HG02798 (cell line): ENCODE data around the gene APOBEC4.
"Not testable (repeated sequence)": the region's sequence is repeated elsewhere in the genome, so short reads cannot be mapped to it uniquely, and the experiment has no call there.

Experiments
- ATAC-seq: cut with Tn5 transposase; IDR thresholded peaks from one replicate; pipeline ENCODE4 v1.9.1; 2021; ENCODE audit warnings: mild to moderate bottlenecking; ENCODE audit not compliant: unreplicated experiment, poor library complexity

APOBEC4 gene, protein sequence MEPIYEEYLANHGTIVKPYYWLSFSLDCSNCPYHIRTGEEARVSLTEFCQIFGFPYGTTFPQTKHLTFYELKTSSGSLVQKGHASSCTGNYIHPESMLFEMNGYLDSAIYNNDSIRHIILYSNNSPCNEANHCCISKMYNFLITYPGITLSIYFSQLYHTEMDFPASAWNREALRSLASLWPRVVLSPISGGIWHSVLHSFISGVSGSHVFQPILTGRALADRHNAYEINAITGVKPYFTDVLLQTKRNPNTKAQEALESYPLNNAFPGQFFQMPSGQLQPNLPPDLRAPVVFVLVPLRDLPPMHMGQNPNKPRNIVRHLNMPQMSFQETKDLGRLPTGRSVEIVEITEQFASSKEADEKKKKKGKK

DNA sequence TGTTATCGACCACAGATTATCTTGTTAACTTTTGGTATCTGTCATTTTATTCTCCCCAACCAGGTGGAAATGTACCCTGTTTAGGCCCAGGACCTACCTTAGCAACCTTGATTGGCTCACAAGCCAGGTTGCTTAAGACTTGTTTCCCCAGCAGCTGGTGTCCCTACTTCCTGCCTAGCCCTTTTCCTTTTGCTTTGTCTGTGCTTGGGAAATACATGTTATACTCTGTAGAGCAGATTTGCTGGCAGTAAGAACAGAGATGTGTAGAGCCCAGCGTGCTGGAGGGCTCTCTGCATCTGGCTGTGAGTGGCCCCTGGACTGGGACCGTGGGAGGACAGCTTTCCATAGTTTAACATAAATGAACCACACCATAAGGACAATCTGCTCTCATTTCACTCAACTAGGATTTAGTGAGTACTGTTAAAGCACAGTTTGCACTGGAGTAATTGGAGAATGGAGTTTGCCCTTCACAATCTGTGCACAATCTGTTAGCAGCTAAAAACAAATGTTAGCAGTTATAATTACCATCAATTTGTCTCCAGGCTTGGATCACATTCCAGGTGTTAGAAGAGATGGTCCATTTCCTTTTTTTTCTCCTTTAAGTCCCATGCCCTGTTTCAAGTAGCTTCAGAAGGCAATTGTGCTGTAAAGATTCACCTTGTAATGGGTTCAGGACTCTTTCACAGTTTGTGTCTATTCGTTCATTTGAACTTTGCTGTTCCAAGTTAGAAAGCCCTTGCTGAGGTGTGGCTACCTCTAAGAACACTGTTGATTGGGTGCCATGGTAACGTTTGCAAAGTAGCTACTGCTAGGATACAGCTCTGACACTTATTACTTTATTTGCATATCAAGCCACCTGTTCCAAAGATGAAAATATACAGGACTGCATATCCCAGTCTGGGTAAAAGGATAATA lies at the start of gene APOBEC4:
TSS of gene APOBEC4 (minus strand) at position 770 of the 915 bp plus-strand sequence. CDS start 4,535 bp downstream, outside the sequence.
- peak; percentile 29 for ATAC-seq

DNA sequence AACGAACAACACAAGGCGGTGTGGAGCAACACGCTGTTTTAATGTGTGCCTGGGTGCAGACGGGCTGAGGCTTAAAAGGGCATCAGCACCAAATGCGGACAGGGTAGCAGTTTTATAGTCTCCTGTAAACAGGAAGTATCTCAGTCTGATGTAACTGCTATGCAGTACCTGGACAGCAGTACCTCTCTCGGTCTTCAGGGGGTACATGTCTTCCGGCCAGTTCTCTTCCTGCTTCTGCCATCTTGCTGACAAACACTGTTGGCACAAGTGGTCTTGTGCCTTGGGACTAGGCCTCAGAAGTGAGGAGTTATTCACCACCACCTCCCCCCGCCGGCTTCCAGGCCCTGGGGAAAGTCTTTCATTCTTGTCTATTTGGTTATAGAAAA lies 49.7 kb upstream of the APOBEC4 start:
- no peak for ATAC-seq

DNA sequence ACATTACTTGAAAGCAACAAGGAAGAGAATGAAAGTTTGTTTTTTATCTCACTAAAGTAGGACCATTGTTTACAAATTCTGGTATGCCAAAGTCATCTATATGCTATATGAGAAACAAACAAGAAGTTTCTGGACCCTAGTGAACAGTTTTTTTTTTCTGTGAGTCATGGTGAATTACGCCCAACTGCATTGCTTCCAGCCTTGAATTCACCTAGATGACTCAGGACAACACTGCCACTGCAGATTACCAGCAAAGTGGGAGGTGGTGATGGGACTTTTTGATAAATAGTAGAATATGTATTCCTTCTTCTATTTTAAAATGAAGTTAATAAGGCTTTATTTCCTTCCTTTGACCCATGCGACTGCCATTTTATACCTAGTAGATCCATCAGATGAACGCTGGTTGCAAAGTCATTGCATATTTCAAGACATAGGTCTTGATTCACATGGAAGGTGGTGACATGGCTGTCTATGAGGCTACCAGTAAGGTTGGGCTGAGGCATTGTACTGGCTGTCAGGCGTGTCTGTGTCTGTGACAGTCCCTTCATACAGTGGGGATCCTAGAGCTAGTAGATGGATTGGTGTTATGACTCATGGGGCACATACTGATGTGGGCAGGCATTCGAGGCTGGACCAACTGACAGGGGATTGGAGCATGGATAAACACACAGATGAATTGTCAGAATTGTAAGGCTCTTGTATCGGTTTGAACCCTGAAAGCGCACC lies 49.1 kb upstream of the APOBEC4 start:
- ATAC-seq = no peak

DNA sequence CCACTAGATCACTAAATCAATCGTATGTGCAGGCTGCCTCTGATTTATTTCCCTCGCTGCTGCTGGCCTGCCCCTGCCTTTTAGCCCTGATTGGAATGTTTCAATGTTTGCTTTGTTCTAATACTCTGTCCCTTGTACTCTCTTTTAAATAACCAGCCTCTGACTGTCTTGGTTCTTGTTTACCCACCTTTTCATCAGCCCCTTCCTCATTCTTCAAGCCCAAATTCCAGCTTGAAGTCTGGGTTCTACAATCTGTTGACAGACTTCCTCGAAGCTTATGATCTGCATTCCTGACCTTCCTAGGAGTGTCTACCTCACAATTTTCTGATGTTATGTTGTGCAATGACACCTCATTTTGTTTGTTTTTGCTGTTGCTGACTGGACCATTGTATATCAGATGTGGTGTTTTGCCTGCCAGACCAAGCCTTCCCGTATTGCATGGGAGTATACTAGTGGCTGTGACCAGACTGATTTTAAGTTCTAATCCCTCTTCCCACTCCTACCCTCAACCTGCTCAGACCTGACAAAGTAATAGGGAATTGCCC lies 46.6 kb upstream of the APOBEC4 start:
- no peak for ATAC-seq

DNA sequence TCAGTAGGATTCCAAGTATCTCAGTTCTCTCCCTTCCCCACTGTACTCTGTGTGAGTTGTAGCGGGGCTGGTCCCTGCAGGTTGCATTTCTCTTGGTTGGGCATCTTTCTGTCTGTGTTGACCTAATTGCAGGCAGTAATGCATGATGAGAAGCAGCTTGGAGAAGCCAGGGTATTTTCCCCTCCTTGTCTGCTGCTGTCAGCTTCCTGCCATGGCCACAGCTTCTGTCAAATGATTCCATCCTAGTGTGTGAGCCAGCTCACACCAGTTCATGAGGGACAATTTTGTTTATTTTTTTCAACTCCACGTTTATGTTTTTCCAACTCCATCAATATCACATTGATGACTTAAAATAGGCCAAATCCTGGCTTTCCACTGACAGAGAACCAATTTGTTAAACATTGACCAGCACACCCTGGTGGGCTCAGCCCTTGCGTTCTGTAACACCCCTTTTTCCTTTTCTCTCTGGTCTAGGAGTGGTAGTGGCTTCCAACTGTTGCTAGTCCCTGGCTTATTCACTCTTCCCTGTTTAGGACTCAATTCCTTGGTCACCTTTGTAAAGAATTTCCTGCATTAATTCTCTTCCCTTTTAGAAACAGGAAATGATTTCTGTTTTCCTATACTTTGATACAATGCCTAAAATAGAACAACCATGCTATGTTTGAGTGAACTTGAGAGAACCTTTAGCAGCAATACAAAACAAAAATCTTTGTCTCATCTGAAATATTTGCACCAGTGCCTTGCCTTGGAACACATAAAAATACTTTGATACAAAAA lies 44.9 kb upstream of the APOBEC4 start:
- no peak for ATAC-seq

DNA sequence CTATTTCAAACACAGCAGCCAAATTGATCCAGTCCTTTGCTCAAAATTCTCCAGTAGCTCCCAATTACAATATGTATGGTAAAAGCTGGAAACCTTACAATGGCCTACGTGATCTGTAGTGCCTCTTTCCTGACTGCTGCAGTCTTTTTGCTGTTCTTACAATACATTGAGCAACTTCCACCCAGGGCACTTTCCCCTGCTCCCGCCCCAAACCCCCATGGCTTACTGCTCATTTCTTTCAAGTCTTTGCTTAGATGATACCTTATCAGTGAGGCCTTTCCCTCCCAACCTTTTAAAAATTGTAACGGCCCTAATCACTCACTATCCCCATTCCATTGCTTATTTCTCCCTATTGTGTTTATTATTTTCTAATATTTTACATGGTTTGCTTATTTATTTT lies 43.9 kb upstream of the APOBEC4 start:
- ATAC-seq = no peak

DNA sequence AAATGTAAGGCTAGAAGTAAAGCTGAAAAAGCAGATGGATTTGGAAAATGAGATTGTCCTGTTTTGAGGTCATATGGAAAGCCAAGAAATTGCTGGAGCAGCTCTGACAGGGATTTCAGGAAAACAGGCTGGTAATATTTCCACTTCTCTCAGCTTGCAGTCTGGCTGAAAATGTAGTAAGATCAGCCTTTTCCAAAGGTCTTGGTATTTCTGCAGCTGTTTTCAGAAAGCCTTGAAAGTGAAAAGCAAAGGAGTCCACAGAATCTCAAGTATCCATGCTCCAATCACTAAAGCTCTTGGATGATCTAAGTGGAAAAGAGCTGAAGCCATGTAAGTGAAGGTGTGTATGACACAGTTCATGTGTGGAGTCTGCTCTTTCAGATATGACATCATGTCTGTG lies 41.6 kb upstream of the APOBEC4 start:
- ATAC-seq = no peak

DNA sequence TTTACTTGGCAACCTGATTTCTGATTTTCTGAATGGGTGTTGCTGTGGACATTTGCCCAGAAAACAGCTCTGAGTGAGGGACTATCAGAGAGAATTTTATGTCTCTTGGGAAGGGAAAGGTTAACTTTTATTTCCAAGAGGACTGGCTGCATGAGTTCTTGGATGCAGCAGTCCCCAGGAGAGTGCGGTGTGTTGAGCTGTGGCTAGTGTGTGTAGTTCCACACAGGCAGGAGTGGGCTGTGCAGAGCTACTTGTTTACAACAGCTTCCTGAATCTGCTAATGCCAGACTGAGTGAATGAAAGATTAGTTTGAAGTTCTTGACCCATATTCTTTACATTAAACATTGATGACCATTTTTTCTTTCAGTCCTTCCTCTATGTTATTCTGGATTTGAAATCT lies 41.0 kb upstream of the APOBEC4 start:
- no peak for ATAC-seq

DNA sequence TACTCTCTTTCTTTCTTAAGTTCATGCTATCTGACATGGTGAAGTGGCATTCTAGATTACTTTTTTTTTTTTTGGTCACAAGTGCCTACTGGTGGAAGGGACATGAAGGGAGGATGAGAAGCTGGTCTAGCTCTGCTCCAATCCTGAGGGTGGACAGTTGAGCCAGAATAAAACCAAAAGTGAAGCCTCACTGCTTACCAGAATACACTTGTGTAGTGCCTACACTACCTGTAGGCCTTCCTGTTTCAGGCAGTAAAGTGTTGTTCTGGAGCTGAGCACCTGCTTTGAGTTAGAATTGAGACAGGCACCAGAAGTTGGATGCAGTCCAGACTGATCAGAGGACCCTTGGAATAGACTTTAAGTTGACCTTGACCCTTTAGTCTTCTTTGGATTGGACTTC lies 40.4 kb upstream of the APOBEC4 start:
- peak; percentile 69 for ATAC-seq

DNA sequence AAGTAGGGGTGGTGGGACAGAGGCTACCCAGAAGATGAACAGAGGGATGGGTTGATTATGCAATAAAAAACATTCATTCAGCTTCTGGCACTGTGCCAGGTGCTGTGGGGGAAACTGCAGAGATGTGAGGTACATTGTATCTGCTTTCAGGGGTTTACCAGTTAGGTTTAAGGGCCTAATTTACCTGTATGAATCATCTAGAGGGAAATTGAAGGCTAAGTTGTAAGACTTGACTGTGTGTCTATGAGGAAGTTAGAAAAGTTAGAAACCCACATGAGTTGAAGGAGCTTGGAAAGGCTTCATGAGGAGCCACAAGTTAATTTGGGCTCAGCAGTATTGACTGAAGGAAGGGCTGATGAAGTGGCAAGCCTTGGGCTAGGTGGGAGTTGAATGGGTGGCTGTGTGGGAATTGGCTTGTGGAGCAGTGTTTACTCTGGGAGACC lies 36.7 kb upstream of the APOBEC4 start:
- peak; percentile 70 for ATAC-seq

DNA sequence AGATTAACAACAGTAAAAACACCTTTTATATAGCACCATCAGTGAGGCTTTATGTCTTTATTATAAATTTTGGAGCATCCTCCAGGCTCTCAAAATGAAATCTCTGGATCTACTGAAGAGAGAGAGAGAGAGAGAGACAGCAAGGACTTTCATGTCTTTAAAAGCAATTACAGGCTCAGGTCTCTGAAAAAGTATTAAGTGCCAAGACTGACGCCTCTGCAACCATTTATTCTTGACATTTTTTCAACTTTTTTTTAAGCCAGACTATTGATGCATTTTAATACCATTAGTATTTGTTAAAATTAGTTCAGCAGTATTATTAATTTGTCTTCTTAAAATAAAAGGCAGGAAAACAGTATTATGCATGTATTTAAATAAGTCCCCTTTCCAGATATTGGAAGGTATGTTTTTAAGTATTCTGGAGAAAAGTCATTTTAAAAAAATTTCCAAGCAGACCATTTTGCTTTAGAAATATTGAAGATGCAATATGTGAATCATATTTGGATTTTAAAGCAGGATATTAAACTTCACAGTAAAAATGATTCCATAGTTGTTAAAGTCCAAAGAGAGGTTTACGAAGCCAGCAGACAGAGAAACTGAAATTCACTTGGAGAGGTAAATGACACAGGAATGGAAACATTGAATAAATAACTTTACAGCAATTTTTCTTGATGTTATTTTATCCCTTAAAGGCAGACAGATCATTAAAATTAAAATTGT lies 35.4 kb upstream of the APOBEC4 start:
- no peak for ATAC-seq

DNA sequence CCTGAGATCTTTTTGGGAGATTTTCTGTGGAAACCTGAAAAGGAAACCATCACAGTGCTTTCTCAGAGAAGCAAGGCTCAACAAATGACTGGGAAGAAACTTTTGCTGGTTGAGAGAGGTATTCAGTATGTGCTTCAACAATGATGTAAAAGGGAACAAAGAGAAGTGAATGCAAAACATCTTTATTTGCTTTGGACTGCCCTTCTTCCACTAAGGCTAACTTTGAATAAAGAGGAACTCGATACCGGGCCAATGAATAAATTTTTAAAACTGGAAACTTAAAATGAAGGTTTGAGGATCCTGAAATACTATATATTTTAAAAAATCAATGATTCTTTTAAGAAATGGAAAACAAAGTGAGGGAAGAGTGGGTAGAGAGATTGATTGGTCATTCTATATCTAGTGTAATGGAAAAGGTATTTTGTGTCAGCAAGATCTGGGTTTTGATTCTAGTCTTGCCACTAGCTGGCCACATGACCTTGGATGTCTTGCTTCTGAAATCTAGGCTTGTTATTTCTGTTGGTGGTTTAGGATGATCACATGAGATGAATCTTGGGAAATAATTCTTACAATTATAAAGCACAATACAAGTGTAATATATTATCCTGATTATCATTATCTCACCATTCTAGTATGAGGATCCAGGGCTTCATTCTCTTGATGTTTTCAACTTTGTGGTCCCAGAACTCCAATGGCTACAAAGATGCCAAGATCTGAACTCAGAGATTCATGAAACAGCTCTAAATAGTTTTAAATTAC lies 34.6 kb upstream of the APOBEC4 start:
- ATAC-seq = no peak

DNA sequence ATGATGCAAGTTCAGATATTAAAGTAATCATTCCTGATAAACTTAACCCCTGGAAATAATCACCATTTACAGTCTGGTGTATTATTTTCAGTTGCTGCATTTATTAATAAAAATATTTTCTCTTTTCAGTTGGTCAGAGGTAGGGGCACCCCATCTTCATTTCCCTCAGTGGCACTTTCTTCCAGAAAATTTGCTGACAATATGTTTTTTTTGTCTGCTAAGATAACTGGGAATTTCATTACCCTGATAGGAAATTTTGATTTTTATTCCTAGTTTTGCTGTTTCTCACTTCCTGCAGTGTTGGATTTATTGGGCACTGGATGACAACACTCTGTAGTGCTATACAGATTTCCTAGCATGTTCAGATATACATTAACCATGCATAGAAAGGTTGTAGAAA lies 33.1 kb upstream of the APOBEC4 start:
- no peak for ATAC-seq

DNA sequence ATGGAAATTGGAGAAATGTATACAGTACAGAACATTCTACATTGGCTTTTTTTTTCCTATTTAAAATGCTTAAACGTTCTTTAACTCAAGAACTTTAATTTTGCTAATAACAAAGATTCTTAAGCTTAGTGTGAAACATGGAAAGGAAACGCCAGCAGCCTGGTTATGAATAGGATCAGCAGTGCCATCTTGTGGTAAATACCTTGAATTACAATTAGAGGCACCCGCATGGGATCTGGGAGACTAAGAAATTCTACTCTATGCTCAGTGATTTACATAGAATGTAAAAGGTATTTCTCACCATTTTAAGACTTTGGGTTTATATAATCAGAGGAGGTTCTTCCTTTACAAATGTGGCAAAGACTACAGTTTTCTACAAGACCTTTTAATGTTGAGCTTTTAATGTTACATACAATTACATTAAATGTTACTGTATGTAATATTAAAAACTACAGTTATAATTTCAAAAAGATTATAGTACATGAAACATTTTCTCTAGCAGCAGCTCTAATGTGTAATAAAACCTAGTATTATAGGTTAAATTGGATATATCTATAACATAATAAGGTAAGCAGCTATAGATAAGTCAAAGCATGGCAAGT lies 32.1 kb upstream of the APOBEC4 start:
- peak; percentile 73 for ATAC-seq

DNA sequence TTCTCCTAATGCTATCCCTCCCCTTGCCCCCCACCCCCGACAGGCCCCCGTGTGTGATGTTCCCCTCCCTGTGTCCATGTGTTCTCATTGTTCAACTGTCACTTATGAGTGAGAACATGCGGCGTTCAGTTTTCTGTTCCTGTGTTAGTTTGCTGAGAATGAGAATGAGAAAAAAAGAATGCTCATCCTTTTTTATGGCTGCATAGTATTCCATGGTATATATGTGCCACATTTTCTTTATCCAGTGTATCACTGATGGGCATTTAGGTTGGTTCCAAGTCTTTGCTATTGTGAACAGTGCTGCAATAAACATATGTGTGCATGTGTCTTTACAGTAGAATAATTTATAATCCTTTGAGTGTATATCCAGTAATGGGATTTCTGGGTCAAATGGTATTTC lies 26.2 kb upstream of the APOBEC4 start:
- not testable (repeated sequence) for ATAC-seq

DNA sequence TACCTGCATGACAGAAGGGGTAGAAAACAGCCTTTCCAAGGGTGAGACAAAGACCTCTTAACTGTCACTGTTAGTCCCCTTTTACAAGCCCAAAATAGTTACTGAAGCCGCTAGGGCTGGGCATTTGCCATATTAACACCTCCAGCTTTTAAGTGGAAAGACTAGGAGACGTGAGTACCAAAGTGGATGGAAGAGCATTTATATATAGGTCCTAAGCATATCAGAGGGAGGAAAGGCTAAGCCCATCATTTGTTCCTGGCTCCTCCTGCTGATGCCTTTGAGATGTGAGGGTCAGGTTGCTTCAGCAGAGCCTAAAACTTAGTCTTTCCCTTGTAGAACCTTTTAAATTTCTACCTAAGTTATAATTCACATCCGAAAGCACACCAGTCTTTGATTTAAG lies 25.7 kb upstream of the APOBEC4 start:
- ATAC-seq = no peak

DNA sequence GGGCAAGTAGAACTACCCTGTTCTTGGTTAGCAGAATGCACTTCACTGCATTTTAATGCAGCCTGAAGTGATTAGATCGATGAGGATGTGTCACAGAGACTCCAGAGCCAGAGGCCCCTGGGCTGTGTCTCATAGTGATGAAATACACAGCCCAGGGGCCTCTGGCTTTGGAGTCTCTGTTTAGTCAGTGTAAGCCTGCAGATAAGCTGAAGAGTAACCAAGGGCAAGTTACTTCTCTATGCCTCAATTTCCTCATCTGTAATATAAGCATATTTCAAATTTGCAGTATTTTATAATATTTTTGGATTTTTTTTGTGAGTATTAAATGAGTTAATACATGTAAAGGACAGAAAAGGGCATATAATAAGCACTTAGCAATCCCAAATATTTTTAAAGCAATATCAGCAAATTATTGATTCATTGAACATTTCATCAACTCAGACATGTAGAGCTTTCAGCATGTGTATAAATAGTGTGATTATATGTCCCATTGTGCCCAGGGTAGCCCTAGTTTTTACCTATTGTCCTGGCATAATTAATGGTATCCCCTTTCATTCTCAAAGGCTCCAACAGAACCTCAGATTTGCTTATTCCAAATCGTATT lies 23.6 kb upstream of the APOBEC4 start:
- ATAC-seq = no peak
